GM18511 (cell line): ENCODE data around the gene CEP57L1.

Source experiments
- ATAC-seq: cut with Tn5 transposase; IDR thresholded peaks from one replicate; pipeline ENCODE4 v1.9.1; 2021; ENCODE audit warnings: mild to moderate bottlenecking, moderate library complexity; ENCODE audit not compliant: unreplicated experiment

Gene CEP57L1

DNA sequence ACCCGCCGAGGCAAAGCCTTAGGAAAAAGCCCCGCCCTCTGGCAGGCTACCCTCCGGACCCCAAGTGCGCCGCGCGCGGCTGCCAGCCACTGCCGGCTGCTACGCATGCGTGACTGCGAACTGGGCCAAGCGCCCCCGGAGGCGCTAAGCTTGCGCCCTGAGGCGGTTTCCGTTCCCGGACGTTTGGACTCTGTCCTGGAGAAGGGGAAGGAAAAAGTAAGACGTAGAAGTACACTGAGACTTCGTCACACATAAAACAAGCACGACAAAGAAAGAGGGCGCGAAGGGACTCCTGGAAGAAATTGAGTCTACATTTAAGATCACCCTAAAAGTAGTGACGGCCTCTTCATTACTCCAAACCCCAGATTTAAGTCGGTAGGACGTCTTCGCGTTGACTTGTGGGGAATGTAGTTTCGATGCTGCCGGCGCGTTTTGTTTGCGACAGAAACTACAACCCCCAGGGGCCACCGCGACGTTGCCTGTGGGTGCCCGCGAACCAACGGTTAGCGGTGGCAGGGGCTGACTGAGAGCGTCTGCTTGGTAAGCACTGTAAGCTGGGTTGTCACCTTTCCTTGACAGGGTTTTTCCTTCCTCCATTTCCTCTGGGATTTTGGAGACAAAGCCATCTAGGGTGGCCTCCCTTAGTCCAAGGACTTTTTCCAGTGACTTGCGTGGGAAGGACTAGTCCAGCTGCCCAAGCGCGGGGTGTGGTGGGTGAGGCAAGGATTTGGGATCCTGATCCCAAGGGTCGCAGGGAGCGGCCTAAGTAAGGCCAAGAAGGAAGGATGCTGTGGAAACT, at the start of gene CEP57L1:
Gene CEP57L1 (plus strand): TSS at position 472 of the 799 bp plus-strand sequence. CDS start 49,715 bp downstream, outside the sequence.
- ATAC-seq, result peak; percentile 77

DNA sequence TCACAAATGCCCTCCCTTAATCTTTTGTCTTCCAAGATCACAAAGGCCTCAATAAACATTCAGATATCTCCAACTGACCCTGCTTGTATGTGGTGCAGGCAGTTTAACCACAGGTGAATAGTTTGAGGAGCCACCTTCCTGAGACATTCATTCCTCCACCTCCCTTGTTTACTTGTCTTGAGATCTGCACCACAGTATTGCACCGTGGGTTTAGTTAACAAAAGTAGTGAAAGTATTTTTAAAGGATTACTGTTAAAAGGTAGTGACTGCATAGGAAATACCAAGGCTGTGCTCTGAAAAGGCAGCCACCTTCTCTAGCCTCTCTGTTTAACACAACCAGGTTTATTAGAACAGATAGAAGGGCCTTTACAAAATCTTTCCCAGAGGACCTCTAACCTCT, 47.1 kb upstream of the CEP57L1 start:
- no peak for ATAC-seq

- ATAC-seq, result no peak
Observed at GRCh38 chr6:109048670-109049415, 46.5 kb upstream of the CEP57L1 start.

DNA sequence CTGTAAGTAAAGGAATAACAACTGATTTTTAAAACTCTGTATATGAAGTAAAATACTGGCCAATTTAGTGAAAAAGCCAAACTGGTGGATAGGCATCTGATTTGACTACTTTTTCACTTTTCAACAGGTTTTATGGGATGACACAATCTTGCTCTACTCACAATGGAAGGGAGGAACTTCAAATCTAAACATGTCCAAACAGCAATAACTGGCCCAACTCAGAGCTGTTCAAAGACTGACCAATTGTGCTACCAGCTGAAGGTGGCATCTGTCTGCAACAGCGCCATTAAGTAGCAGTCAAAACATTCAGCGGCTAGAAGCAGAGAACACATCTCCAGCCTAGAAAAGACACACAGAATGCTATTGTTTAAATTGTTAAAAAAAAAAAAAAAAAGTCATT, 45.3 kb upstream of the CEP57L1 start:
- no peak for ATAC-seq

GRCh38 chr6:109050447-109051102, 44.7 kb upstream of the CEP57L1 start:
- no peak for ATAC-seq

DNA sequence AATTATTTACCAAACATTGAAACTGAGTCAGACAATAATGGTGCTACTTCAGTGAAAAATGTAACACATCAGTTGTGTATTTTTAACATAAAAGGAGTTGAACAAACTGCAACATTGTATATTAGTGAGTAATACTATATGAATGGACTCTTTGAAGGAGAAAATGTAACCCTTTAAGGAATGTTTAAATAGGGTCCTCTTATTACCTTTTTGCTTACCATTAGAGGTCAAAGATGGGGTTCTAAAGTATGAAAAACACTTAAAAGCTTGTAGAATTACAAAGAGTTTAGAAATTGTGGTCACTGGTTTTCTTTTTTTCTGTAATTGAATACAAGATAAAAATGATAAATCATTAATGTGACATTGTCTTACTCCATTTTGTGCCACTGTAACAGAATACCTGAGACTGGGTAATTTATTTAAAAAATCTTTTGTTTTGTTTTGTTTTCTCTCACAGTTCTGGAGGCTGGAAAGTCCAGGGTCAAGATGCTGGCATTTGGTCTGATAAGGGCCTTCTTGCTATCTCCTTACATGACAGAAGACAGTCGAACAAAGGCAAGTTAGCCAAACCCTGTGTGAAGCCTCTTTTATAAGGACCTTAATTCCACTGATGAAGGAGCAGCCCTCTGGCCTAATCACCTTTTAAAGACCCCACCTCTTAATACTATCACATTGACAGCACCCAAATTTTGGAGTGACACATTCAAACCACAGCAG, 43.8 kb upstream of the CEP57L1 start:
- ATAC-seq, result no peak

- ATAC-seq, result peak; percentile 55
Observed at GRCh38 chr6:109052018-109052651, 43.2 kb upstream of the CEP57L1 start.

GRCh38 chr6:109052852-109053251, 42.5 kb upstream of the CEP57L1 start:
- no peak for ATAC-seq

DNA sequence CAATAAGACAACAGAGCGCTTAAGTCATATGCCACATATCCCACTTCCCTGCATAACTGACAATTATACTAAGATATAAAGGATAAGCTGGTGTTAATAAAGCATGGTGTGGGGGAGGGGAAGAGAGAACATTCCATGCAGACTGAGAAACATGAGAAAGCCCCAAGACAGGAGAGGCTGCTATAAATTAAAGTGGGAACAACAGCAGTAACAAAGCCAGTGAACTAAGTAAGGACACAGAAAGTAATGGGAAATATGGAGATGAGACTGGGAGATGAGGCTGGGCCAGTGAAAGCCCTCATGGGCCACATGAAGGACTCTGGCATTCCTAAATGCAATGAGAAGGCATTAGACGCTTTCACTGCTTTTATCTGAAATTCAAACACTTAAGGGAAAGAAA, 42.0 kb upstream of the CEP57L1 start:
- no peak for ATAC-seq

DNA sequence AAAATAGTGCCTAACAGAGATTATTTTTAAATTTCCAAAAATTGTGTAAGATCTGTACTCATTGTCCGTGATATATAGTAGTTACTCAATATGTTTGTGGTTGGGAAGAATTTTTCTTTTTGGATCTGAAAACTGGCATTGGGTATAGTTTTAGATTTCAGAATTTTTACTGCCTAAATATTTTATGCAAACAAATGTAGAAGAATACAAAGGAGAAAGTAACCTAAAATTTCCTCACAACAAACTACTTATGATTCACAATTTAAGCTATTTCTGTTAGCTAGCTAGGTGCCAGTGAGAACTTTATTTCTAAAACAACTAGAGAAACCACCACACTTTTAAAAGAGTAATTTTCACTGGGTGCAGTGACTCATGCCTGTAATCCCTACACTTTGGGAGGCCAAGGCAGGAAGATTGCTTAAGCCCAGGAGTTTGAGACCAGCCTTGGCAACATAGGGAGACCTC, 39.5 kb upstream of the CEP57L1 start:
- ATAC-seq, result no peak

DNA sequence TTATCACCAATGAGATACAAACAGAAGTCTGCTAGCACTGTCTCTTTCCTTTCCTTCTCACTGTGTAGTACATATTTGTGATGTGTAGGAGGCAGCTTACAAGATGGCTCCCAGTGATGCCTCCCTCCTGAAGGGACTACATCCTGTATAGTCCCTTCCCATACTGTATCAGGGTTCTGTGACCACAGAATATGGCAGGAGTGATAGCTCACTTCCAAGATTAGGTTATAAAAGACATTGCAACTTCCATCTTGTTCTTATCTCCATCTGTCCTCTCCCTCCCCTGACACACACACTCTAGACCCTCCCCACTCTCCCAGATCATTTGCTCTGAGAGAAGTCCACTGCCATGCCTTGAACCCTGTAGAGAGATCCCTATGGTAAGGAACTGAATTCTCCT, 38.6 kb upstream of the CEP57L1 start:
- no peak for ATAC-seq

- ATAC-seq, result no peak
Observed at GRCh38 chr6:109058620-109059019, 36.7 kb upstream of the CEP57L1 start.

- no peak for ATAC-seq
Observed at GRCh38 chr6:109059153-109059552, 36.2 kb upstream of the CEP57L1 start.

DNA sequence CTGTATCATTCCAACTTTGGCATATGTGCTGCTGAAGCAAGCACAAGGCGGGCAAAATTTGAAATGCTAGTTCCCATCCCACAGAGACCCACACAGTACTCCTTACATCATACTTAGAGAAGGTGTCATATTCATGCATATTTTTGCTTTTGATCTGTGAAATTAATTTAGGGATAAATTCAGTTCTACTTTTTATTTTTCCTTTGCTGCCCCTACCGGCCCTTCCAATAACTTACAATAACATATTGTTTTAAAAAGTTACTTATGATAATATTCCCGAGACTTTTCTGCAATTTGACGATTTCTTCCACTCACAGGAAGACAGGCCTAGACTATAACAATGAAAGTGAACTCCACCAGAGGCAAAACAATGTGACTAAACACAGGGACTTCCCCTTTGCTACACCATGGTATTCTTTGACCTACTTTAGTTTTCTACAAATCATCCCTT, 35.7 kb upstream of the CEP57L1 start:
- peak; percentile 84 for ATAC-seq

GRCh38 chr6:109060571-109060970, 34.7 kb upstream of the CEP57L1 start:
- no peak for ATAC-seq

DNA sequence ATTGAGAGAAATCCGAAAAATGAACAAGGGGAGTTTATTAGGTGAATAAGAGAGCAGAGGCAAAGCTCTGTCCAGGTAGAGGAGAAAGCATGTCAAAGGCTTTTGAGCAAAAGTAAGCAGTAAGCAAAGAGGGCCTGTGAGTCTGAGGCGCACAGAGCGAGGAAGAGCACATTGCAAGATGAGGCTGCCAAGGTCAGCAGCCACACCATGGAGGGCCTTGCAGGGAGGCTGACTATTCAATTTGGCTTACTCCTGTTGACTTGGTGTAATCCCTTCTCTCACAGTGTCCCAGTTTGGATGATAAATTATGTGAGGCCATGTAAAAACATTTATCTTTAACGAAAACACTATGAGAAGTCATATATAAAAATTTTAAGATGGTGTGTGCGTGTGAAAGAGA, 33.1 kb upstream of the CEP57L1 start:
- no peak for ATAC-seq

DNA sequence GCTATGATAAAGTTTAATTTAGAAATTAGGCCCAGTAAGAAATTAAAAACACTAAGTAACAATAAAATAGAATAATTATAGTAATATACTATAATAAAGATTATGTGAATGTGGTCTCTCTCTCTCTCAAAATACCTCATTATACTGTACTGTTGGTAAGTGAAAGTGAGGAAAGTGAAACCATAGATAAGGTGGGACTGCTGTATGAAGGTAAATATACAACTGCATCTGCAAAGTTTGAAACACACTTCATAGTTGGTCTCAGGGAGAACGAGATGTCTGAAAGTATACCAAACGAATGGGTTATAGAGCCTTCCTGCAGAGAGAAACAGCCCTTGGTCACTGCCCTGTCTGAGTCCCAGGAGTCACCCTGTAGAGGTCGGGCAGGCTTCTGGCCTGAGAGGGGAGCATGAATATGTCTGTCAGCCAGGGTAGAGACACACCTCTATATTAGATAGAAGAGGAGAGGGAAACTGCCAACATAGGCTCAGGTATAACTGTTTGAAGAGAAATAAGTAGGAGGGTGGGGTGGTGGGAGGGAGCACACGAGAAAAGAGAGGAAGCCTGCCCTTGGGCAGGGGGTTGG, 32.4 kb upstream of the CEP57L1 start:
- no peak for ATAC-seq

GRCh38 chr6:109069746-109070145, 25.6 kb upstream of the CEP57L1 start:
- no peak for ATAC-seq

- ATAC-seq, result no peak
Observed at GRCh38 chr6:109071125-109071917, 24.0 kb upstream of the CEP57L1 start.
